GM13976 (cell line): Measurements from ENCODE around the gene P2RX7.

ENCODE experiments used
- DNase-seq: peaks from one replicate; pipeline ENCODE4 v3.0.0; 2012; ENCODE audit warnings: low spot score
- in situ Hi-C: fragments of 300-500 bp; cut with MboI; formaldehyde crosslinking; loops from one replicate; pipeline ENCODE4 v1.12.0; 2022; ENCODE audit warnings: low sequenced_read_pairs, mixed read lengths, inconsistent platforms; ENCODE audit not compliant: unreplicated experiment
- TF ChIP-seq, protein P1 (sequence below): IDR thresholded peaks from 2 replicates; pipeline ENCODE4 v1.5.1; 2012; ENCODE audit warnings: borderline replicate concordance, mild to moderate bottlenecking; ENCODE audit not compliant: insufficient read depth; ENCODE audit errors: extremely low read depth, missing control alignments, control extremely low read depth

The P2RX7 gene

DNA sequence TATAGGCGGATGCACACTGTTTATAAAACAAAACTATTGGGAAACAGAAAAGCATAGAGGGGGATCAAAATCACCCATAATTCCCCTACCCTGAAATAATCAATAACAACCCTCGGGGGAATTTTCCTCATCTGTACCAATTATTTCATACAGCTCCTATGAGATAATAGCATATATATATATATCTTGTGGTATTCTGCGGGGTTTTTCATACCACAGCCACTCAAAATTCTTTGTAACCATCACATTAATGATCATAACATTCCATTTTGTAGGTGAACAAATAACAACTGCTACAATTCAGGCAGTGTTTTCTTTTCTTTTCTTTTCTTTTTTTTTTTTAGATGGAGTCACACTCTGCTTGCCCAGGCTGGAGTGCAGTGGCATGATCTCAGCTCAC is 35.3 kb downstream of the P2RX7 start:
- TF ChIP-seq, protein P1, sequence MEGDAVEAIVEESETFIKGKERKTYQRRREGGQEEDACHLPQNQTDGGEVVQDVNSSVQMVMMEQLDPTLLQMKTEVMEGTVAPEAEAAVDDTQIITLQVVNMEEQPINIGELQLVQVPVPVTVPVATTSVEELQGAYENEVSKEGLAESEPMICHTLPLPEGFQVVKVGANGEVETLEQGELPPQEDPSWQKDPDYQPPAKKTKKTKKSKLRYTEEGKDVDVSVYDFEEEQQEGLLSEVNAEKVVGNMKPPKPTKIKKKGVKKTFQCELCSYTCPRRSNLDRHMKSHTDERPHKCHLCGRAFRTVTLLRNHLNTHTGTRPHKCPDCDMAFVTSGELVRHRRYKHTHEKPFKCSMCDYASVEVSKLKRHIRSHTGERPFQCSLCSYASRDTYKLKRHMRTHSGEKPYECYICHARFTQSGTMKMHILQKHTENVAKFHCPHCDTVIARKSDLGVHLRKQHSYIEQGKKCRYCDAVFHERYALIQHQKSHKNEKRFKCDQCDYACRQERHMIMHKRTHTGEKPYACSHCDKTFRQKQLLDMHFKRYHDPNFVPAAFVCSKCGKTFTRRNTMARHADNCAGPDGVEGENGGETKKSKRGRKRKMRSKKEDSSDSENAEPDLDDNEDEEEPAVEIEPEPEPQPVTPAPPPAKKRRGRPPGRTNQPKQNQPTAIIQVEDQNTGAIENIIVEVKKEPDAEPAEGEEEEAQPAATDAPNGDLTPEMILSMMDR: no peak
- in situ Hi-C loops: no loop called here
- DNase-seq: no peak

- TF ChIP-seq, protein P1: no peak
- in situ Hi-C loops: no loop called here
- DNase-seq: no peak
Observed at GRCh38 chr12:121170151-121170550, 37.5 kb downstream of the P2RX7 start.

DNA sequence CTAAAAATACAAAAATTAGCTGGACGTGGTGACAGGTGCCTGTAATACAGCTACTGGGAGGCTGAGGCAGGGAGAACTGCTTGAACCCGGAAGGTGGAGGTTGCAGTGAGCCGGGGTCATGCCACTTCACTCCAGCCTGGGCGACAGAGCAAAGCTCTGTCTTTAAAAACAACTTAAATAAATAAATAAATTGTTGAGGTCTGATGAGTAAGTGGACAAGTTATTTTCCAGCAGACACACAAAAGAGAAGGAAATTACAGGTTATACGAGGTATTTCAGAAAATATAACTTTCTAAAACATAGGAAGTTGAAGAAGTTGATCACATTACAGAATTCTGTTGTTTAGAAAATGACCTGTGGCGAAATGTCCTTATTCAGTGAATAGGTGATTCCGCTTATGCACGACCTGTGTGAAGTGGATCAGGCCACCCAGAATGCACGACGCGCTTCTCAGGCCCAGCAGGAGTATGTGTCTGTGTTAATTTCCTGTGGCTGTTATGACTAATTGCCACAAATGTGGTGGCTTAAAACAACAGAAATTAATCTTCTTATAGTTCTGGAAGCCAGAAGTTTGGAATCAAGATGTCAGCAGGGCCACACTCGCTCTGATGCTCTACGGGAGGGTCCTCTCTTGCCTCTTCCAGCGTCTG is 38.1 kb downstream of the P2RX7 start:
- TF ChIP-seq, protein P1: no peak
- in situ Hi-C loops: no loop called here
- no peak for DNase-seq

DNA sequence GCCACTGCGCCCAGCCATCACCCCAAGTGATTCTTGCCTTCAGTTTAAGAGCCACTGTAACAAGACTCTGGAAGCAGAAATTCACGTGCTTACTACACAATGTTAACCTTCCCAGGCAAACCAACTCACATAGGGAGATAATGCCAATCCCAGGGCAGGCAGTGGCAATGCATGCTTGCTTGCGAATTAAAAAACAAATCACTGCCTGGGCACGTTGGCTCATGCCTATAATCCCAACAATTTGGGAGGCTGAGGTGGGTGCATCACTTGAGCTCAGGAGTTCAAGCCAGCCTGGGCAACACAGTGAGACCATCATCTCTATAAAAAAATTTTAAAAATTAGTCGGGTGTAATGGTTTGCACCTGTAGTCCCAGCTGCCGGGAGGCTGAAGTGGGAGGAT is 39.5 kb downstream of the P2RX7 start:
- no peak for DNase-seq
- in situ Hi-C loops: no loop called here
- TF ChIP-seq, protein P1: no peak

DNA sequence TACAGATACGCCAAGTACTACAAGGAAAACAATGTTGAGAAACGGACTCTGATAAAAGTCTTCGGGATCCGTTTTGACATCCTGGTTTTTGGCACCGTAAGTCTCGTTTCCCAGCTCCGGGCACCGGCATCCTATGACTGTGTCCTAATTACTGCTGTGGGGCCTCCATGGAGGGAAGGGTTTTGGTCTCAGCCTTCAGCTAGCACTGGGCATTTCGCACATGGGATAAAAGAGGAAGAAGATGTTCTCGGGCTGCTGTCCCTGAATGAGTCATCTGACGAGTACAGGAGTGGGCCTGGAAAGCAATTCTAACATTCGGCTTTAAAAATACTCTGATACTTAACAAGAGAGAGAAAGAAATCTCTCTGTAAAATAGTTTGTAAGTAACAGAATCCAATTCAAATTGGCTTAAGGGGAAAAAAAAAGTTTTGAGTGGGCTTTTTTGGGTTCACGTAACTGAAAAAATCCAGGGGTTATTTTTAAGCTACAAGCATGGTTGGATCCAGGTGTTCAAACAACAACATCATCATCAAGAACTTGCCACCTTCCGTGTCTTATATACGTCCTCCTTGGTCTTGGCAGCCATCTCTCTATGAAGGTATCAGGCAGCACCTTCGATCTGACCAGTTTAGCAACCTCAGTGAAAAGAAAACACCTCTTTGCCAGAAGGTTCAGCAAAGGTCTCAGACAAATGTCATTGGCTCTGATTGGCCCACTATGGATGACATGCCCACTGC is 42.9 kb downstream of the P2RX7 start:
- DNase-seq: peak; percentile 44
- TF ChIP-seq, protein P1: no peak
- in situ Hi-C loops: no loop called here

- no peak for DNase-seq
- in situ Hi-C loops: no loop called here
- TF ChIP-seq, protein P1: no peak
Observed at GRCh38 chr12:121176826-121177529, 44.3 kb downstream of the P2RX7 start.
